PC-3 (cell line): ENCODE measurements around the gene EBF4. TPM values are rescaled to one million over a fixed set of nuclear protein-coding genes. Genes with fewer than 3 reads are reported as not detected.
"Not testable (repeated sequence)": the region's sequence is repeated elsewhere in the genome, so short reads cannot be mapped to it uniquely, and the experiment has no call there.

Experiments
- ATAC-seq: fragments of 200-7000 bp; cut with Tn5 transposase; 2 replicates; pipeline ENCODE4 v1.9.1; 2020; ENCODE audit warnings: mild to moderate bottlenecking, moderate library complexity
- BruUV-seq: library from RNA; stranded (reverse); fragments of 400-500 nt; replicated peaks from 2 replicates; lab custom pipeline; 2021; lab: Mats Ljungman, UMichigan
- CTCF ChIA-PET: fragments of 300-600 bp; sonication (Branson Sonifier 250); formaldehyde crosslinking; loops from one replicate; lab custom pipeline; 2022; ENCODE audit warnings: antibody characterized with exemption; lab: Charles Lee
- POLR2A ChIA-PET: fragments of 300-600 bp; sonication (Branson Sonifier 250); formaldehyde crosslinking; loops from one replicate; lab custom pipeline; 2022; ENCODE audit warnings: antibody characterized with exemption; ENCODE audit not compliant: unreplicated experiment; lab: Charles Lee
- DNase-seq: peaks from one replicate; pipeline ENCODE4 v3.0.0-alpha.2; 2015
- H2AFZ ChIP-seq: fragments of 300-600 bp; sonication (generic); 2 replicates; pipeline ENCODE4 v1.6.0; 2016; ENCODE audit warnings: antibody characterized with exemption, low read length
- H3F3A ChIP-seq: fragments of 300-600 bp; sonication (generic); one replicate; pipeline ENCODE4 v1.6.0; 2017; ENCODE audit warnings: antibody characterized with exemption, low read length, control low read depth, mild to moderate bottlenecking; ENCODE audit not compliant: unreplicated experiment
- H3K27ac ChIP-seq: fragments of 300-600 bp; sonication (generic); 2 replicates; pipeline ENCODE4 v1.5.1; 2016; ENCODE audit warnings: mild to moderate bottlenecking, low read length
- H3K27me3 ChIP-seq: fragments of 300-600 bp; sonication (generic); 2 replicates; pipeline ENCODE4 v1.6.1; 2016; ENCODE audit warnings: low read length, mixed read lengths
- H3K36me3 ChIP-seq: fragments of 300-600 bp; sonication (generic); 2 replicates; pipeline ENCODE4 v1.6.1; 2016; ENCODE audit warnings: low read depth, mixed run types, low read length, mixed read lengths
- H3K4me1 ChIP-seq: fragments of 300-600 bp; sonication (generic); 2 replicates; pipeline ENCODE4 v1.5.1; 2016; ENCODE audit warnings: low read length; ENCODE audit not compliant: insufficient read depth
- H3K4me2 ChIP-seq: fragments of 300-600 bp; sonication (generic); 2 replicates; pipeline ENCODE4 v1.6.0; 2016; ENCODE audit warnings: low read length
- H3K4me3 ChIP-seq: fragments of 300-600 bp; sonication (generic); 2 replicates; pipeline ENCODE4 v1.5.1; 2016; ENCODE audit warnings: mild to moderate bottlenecking, low read length, mixed read lengths
- H3K79me2 ChIP-seq: fragments of 300-600 bp; sonication (generic); 2 replicates; pipeline ENCODE4 v1.6.1; 2017; ENCODE audit warnings: low read length, mixed read lengths
- H3K9ac ChIP-seq: fragments of 300-600 bp; sonication (generic); 2 replicates; pipeline ENCODE4 v1.6.0; 2016; ENCODE audit warnings: mild to moderate bottlenecking, low read length
- H3K9me2 ChIP-seq: fragments of 300-600 bp; sonication (generic); replicated peaks from 2 replicates; pipeline ENCODE4 v1.6.1; 2016; ENCODE audit warnings: mixed run types, low read length, mixed read lengths
- H3K9me3 ChIP-seq: fragments of 300-600 bp; sonication (generic); 2 replicates; pipeline ENCODE4 v1.6.1; 2016; ENCODE audit warnings: low read length, mixed read lengths
- H4K20me1 ChIP-seq: fragments of 300-600 bp; sonication (generic); 2 replicates; pipeline ENCODE4 v1.6.1; 2016; ENCODE audit warnings: low read length, mixed read lengths
- EZH2 ChIP-seq: fragments of 300-600 bp; sonication (generic); IDR thresholded peaks from one replicate; pipeline ENCODE4 v1.6.1; 2017; ENCODE audit warnings: antibody characterized with exemption, mild to moderate bottlenecking, low read length; ENCODE audit not compliant: unreplicated experiment
- EZH2phosphoT487 ChIP-seq: fragments of 300-600 bp; sonication (generic); IDR thresholded peaks from 2 replicates; pipeline ENCODE4 v1.6.1; 2018; ENCODE audit warnings: mild to moderate bottlenecking, antibody characterized with exemption, low read length, borderline replicate concordance
- intact Hi-C: fragments of 100-400 bp; cut with micrococcal nuclease; formaldehyde crosslinking; loops from 2 replicates; pipeline ENCODE4 v1.9.0; 2023
- total RNA-seq: library from RNA; depleted of rRNA; stranded (reverse); fragments of >200 nt; gene quantifications from 2 replicates; pipeline ENCODE4 v1.2.3, GENCODE V29; 2014
- TF ChIP-seq, protein P1 (sequence below): fragments of 300-600 bp; sonication (generic); conservative IDR thresholded peaks from 2 replicates; pipeline ENCODE4 v1.5.1; 2017; ENCODE audit warnings: antibody characterized with exemption, low read depth, mild to moderate bottlenecking, low read length

EBF4 gene
- total RNA-seq, 1 experiment from 2014 or later, result 1.8 TPM

DNA sequence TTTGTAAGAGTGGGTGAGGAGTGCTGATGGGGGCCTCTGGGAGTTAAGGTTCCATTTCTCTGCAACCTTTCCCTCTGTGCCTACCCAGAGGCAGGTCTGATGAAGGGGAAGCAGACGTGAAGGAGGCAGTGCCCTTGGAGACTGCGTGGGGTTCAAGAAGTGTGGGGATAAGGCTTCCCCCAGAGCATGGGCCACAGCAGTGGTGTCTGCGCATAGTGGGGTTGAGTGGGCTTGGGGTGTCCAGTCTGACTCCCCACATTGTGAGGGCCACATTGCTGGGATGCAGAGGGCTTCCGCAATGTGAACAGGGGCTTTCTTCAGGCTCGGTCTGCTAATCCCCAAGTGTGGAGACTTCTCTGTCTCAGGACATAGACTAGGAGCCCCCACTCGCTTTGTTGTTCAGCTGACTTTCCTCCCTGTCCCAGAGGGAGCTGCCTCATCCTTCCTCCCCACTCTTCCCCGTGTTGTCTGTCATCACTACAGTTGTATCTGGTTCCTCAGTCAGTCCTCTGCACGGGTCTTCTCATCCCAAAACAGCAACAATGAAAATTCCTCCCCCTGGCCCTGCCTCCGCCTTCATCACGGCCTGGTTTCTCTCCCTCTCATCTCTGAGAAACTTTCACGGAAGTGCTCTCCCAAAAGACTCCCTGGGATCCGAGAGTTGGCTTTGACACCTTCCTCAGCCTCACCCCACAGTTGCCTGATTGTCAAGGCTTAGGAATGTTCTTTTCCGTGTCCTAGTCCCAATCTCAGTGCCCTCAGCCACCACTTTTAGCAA is 2.8 kb downstream of the EBF4 start:
- ChIA-PET POLR2A (interaction anchor here (0.6 to 0.7 kb wide), 2 partner anchors 9 to 373 kb away, joined by 4 to 8 read pairs; no protein-coding TSS in a partner anchor), CTCF (no interaction called here)
- Histone ChIP-seq H3K27me3 (peaks cover 61% of the 10 kb centered on the region), H3K9ac (no peak overlapping the region), H3K27ac (no peak overlapping the region), H3K4me2 (no peak overlapping the region), H3F3A (no peaks in the 10 kb centered on the region), H3K4me3 (no peak overlapping the region), H3K4me1 (peaks cover 3% of the 10 kb centered on the region; the same call in 1 of the 2 replicates), H2AFZ (no peak overlapping the region), H3K79me2 (no peaks in the 10 kb centered on the region), H3K9me2 (no peaks in the 10 kb centered on the region), H3K9me3 (no peaks in the 10 kb centered on the region), H3K36me3 (no peaks in the 10 kb centered on the region), H4K20me1 (no peaks in the 10 kb centered on the region)
- TF ChIP-seq EZH2, result no peak
- TF ChIP-seq EZH2phosphoT487, result no peak
- TF ChIP-seq, protein P1, sequence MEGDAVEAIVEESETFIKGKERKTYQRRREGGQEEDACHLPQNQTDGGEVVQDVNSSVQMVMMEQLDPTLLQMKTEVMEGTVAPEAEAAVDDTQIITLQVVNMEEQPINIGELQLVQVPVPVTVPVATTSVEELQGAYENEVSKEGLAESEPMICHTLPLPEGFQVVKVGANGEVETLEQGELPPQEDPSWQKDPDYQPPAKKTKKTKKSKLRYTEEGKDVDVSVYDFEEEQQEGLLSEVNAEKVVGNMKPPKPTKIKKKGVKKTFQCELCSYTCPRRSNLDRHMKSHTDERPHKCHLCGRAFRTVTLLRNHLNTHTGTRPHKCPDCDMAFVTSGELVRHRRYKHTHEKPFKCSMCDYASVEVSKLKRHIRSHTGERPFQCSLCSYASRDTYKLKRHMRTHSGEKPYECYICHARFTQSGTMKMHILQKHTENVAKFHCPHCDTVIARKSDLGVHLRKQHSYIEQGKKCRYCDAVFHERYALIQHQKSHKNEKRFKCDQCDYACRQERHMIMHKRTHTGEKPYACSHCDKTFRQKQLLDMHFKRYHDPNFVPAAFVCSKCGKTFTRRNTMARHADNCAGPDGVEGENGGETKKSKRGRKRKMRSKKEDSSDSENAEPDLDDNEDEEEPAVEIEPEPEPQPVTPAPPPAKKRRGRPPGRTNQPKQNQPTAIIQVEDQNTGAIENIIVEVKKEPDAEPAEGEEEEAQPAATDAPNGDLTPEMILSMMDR, result no peak
- intact Hi-C loops, result no loop called here
- ATAC-seq (no peak), DNase-seq (no peak)
- no TSS peak for BruUV-seq

DNA sequence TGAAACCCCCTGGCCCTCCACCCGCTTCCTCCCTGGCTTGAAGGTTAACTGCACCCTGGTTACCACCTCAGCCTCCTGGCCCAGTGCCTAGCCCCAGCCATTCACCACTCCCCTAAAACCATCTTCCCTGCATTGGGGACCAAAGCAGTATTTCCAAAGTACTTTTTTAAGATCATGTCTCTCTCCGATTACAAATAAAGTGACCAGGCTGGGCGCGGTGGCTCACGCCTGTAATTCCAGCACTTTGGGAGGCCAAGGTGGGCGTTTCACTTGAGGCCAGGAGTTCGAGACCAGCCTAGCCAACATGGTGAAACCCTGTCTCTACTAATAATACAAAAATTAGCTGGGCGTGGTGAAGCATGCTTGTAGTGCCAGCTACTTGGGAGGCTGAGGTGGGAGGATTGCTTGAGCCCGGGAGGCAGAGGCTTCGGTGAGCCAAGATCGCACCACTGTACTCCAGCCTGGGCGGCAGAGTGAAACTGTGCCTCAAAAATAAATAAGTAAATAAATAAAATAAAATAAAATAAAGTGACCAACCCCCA is 3.5 kb downstream of the EBF4 start:
- H3F3A ChIP-seq, H3K9me3 ChIP-seq, ATAC-seq, DNase-seq, H3K4me1 ChIP-seq, H3K9ac ChIP-seq, H2AFZ ChIP-seq, H3K4me3 ChIP-seq, intact Hi-C loops, H3K27ac ChIP-seq, H4K20me1 ChIP-seq, CTCF ChIA-PET, H3K4me2 ChIP-seq, H3K79me2 ChIP-seq, H3K9me2 ChIP-seq, BruUV-seq, H3K36me3 ChIP-seq: not testable (repeated sequence)
- H3K27me3 ChIP-seq, result peaks cover 58% of the 10 kb centered on the region
- POLR2A ChIA-PET, result interaction anchor here (0.6 kb wide), 1 partner anchor 372 kb away, joined by 4 read pairs; no protein-coding TSS in a partner anchor

DNA sequence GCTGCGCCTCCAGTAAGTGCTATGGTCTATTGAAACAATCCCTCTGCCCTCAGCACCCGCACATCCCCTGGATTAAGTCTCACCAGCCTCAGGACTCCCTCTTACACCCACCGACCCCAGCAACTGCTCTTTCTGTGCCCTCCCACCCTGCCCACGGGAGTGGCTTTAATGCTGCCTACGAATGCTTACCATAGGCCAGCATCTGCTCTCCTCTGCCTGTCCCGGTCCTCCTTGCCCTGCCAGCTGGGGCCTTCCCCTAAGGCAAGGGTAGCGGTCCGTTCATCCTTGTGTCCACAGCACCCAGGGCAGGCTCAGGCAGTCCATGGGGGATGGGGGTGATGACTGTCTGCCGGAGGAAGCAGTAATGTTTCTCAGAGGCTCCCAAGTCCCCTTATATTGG is 4.1 kb downstream of the EBF4 start:
- DNase-seq, result no peak
- TF ChIP-seq EZH2, result no peak
- TF ChIP-seq, protein P1, result no peak
- TF ChIP-seq EZH2phosphoT487, result no peak
- Histone ChIP-seq H4K20me1 (no peaks in the 10 kb centered on the region), H3K9ac (no peak overlapping the region), H3K27ac (no peak overlapping the region), H3F3A (no peaks in the 10 kb centered on the region), H3K4me2 (no peak overlapping the region), H2AFZ (no peak overlapping the region), H3K36me3 (no peaks in the 10 kb centered on the region), H3K4me3 (no peak overlapping the region), H3K9me3 (no peaks in the 10 kb centered on the region), H3K4me1 (peaks cover 3% of the 10 kb centered on the region; the same call in 1 of the 2 replicates), H3K79me2 (no peaks in the 10 kb centered on the region), H3K9me2 (no peaks in the 10 kb centered on the region), H3K27me3 (peaks cover 55% of the 10 kb centered on the region)
- ChIA-PET CTCF (no interaction called here), POLR2A (no interaction called here)
- intact Hi-C loops, result no loop called here
- no peak for ATAC-seq
- no TSS peak for BruUV-seq
